HG03045 (cell line): ENCODE measurements around the gene NHS.

Experiments
- ATAC-seq: cut with Tn5 transposase; IDR thresholded peaks from one replicate; pipeline ENCODE4 v1.9.1; 2021; ENCODE audit warnings: mild to moderate bottlenecking, moderate library complexity; ENCODE audit not compliant: unreplicated experiment

NHS gene

GRCh38 chrX:17718649-17719165 is 343.7 kb downstream of the NHS start:
- no peak for ATAC-seq

GRCh38 chrX:17719711-17720110 is 344.7 kb downstream of the NHS start:
- no peak for ATAC-seq

GRCh38 chrX:17721715-17722114 is 346.7 kb downstream of the NHS start:
- ATAC-seq: no peak

GRCh38 chrX:17725181-17725580 is 350.2 kb downstream of the NHS start:
- ATAC-seq: no peak

GRCh38 chrX:17732138-17732783 is 357.3 kb downstream of the NHS start:
- no peak for ATAC-seq

- ATAC-seq: no peak
These were observed 360.4 kb downstream of the NHS start for GRCh38 chrX:17735406-17735805.

GRCh38 chrX:17736478-17736855 is 361.5 kb downstream of the NHS start:
- ATAC-seq: no peak

GRCh38 chrX:17736856-17737709 is 362.1 kb downstream of the NHS start, which contains the start of gene SCML1:
SCML1 (plus strand) TSS chrX:17737493; CDS start chrX:17744187, 6,694 bp downstream.
- ATAC-seq: peak; percentile 77

GRCh38 chrX:17737710-17737985 is 362.6 kb downstream of the NHS start:
- no peak for ATAC-seq

GRCh38 chrX:17737986-17738713 is 363.1 kb downstream of the NHS start:
- no peak for ATAC-seq

GRCh38 chrX:17738737-17739535 is 363.9 kb downstream of the NHS start:
- ATAC-seq: no peak

- ATAC-seq: no peak
These were observed 365.4 kb downstream of the NHS start for GRCh38 chrX:17740137-17741122.

GRCh38 chrX:17741123-17741511 is 366.1 kb downstream of the NHS start:
- ATAC-seq: no peak

- ATAC-seq: no peak
These were observed 368.9 kb downstream of the NHS start for GRCh38 chrX:17743913-17744312.

GRCh38 chrX:17744896-17745523 is 370.0 kb downstream of the NHS start:
- no peak for ATAC-seq

GRCh38 chrX:17747692-17748091 is 372.7 kb downstream of the NHS start:
- ATAC-seq: no peak

- ATAC-seq: no peak
These were observed 373.7 kb downstream of the NHS start for GRCh38 chrX:17748684-17749083.

- ATAC-seq: no peak
These were observed 375.4 kb downstream of the NHS start for GRCh38 chrX:17750436-17750835.

- ATAC-seq: no peak
These were observed 383.4 kb downstream of the NHS start for GRCh38 chrX:17758382-17758781.
